Ishikawa (cell line): ENCODE results near the gene FAM163B.

ENCODE experiments used
- CEBPB ChIP-seq: IDR thresholded peaks from 2 replicates; pipeline ENCODE4 v1.6.1; 2012
- CREB1 ChIP-seq: IDR thresholded peaks from 2 replicates; pipeline ENCODE4 v1.6.1; 2012; ENCODE audit warnings: low read depth
- EGR1 ChIP-seq: IDR thresholded peaks from 2 replicates; pipeline ENCODE4 v1.6.1; 2012
- EP300 ChIP-seq: IDR thresholded peaks from 2 replicates; pipeline ENCODE4 v1.6.1; 2012; ENCODE audit warnings: borderline replicate concordance
- FOXM1 ChIP-seq: IDR thresholded peaks from 2 replicates; pipeline ENCODE4 v1.6.1; 2012; ENCODE audit warnings: low read depth, borderline replicate concordance
- MAX ChIP-seq: IDR thresholded peaks from 2 replicates; pipeline ENCODE4 v1.6.1; 2012
- NFIC ChIP-seq: IDR thresholded peaks from 2 replicates; pipeline ENCODE4 v1.6.1; 2012
- RAD21 ChIP-seq: IDR thresholded peaks from 2 replicates; pipeline ENCODE4 v1.6.1; 2012; ENCODE audit warnings: low read depth
- TAF1 ChIP-seq: IDR thresholded peaks from 2 replicates; pipeline ENCODE4 v1.6.1; 2012; ENCODE audit warnings: low read depth, mild to moderate bottlenecking
- TCF12 ChIP-seq: IDR thresholded peaks from 2 replicates; pipeline ENCODE4 v1.6.1; 2012; ENCODE audit warnings: low read depth
- TEAD4 ChIP-seq: IDR thresholded peaks from 2 replicates; pipeline ENCODE4 v1.6.1; 2012
- YY1 ChIP-seq: IDR thresholded peaks from 2 replicates; pipeline ENCODE4 v1.6.1; 2012; ENCODE audit warnings: low read depth
- ZBTB7A ChIP-seq: IDR thresholded peaks from 2 replicates; pipeline ENCODE4 v1.6.1; 2012; ENCODE audit warnings: low read depth
- TF ChIP-seq, protein P1 (sequence below): IDR thresholded peaks from 2 replicates; pipeline ENCODE4 v1.6.1; 2012; ENCODE audit warnings: low read depth, mild to moderate bottlenecking
- TF ChIP-seq, protein P2 (sequence below): IDR thresholded peaks from 2 replicates; pipeline ENCODE4 v1.6.1; 2012

Gene FAM163B

DNA sequence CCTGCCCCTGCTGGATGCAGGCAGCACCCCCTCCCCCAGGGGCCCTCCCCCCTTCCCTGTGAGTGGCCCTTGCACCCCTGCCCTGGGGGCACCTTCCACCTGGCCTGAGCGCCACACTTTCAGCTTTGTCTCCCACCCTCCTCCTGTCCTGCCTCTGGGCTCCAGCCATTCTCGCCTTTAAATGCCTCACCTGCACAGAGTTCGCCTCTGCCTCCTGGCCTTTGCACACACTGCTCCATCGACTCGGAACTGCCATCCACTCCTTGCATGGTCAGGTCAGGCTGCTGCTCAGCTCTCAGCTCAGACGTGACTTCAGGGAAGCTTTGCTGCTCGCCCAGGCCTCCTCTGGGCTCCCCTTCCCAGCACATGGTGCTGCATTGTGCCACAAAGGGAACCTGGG is 10.2 kb downstream of the FAM163B start:
- no peak for TF ChIP-seq FOXM1
- TF ChIP-seq ZBTB7A: no peak
- no peak for TF ChIP-seq EP300
- no peak for TF ChIP-seq NFIC
- no peak for TF ChIP-seq CEBPB
- no peak for TF ChIP-seq TCF12
- no peak for TF ChIP-seq RAD21
- TF ChIP-seq YY1: no peak
- TF ChIP-seq, protein P1, sequence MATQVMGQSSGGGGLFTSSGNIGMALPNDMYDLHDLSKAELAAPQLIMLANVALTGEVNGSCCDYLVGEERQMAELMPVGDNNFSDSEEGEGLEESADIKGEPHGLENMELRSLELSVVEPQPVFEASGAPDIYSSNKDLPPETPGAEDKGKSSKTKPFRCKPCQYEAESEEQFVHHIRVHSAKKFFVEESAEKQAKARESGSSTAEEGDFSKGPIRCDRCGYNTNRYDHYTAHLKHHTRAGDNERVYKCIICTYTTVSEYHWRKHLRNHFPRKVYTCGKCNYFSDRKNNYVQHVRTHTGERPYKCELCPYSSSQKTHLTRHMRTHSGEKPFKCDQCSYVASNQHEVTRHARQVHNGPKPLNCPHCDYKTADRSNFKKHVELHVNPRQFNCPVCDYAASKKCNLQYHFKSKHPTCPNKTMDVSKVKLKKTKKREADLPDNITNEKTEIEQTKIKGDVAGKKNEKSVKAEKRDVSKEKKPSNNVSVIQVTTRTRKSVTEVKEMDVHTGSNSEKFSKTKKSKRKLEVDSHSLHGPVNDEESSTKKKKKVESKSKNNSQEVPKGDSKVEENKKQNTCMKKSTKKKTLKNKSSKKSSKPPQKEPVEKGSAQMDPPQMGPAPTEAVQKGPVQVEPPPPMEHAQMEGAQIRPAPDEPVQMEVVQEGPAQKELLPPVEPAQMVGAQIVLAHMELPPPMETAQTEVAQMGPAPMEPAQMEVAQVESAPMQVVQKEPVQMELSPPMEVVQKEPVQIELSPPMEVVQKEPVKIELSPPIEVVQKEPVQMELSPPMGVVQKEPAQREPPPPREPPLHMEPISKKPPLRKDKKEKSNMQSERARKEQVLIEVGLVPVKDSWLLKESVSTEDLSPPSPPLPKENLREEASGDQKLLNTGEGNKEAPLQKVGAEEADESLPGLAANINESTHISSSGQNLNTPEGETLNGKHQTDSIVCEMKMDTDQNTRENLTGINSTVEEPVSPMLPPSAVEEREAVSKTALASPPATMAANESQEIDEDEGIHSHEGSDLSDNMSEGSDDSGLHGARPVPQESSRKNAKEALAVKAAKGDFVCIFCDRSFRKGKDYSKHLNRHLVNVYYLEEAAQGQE: no peak
- no peak for TF ChIP-seq EGR1
- TF ChIP-seq TEAD4: no peak
- no peak for TF ChIP-seq TAF1
- no peak for TF ChIP-seq CREB1
- no peak for TF ChIP-seq MAX
- TF ChIP-seq, protein P2, sequence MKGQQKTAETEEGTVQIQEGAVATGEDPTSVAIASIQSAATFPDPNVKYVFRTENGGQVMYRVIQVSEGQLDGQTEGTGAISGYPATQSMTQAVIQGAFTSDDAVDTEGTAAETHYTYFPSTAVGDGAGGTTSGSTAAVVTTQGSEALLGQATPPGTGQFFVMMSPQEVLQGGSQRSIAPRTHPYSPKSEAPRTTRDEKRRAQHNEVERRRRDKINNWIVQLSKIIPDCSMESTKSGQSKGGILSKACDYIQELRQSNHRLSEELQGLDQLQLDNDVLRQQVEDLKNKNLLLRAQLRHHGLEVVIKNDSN: no peak

DNA sequence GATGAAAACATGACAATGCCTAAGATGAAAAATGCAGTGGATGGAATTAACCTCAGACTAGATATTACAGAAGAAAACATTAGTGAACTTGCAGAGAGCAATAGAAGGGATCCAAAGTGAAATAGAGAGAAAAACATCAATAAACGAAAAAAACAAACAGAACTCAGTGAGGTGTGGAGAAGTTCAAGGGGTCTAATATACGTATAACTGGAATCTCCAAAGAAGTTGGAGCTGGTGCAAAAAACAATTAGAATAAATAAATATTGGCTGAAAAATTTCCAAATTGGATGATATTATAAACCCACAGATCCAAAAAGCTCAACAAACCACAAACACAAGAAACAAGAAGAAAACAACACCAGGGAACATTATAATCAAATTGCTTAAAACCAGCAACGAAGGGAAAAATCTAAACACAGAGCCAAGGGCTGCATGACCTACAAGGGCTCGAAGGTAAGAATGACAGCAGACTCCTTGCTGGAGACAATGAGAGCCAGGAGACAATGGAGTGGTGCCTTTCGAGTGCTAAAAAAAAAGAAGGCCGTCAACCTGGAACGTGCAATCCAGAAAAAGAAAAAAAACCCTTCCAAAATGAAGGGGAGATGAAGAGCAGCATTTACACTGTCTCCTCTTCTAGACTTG is 11.8 kb downstream of the FAM163B start:
- no peak for TF ChIP-seq FOXM1
- no peak for TF ChIP-seq TAF1
- TF ChIP-seq CEBPB: no peak
- TF ChIP-seq, protein P2: peak; percentile 23; the same call in 1 of the 2 replicates

- TF ChIP-seq, protein P2: no peak
- TF ChIP-seq, protein P1: no peak
- TF ChIP-seq RAD21 (no peak), MAX (no peak), CEBPB (no peak), TEAD4 (no peak), EGR1 (no peak), ZBTB7A (no peak), NFIC (no peak)
These were observed 13.3 kb downstream of the FAM163B start for GRCh38 chr9:133595910-133596309.

DNA sequence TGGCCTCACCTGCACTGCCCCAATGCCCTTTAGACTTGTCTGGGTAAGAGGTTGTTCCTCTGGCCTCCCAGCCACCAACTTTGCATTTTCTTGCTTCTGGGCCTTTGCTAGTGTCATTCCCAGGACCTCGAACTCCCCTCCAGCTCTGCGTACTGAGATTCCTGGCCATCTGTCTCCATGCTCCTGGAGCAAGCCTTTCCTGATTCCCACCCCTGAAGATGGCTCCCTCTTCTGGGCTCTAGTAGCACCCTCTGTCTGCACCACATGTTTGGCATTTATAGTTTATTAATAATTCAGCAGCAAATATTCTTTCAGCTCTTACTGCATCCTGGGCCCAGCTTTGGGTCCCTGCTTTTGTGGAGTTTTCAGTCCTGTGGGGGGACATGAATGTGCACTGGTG is 14.9 kb downstream of the FAM163B start:
- TF ChIP-seq ZBTB7A (no peak), TAF1 (no peak), NFIC (no peak), FOXM1 (no peak), CEBPB (no peak), YY1 (no peak), MAX (no peak), RAD21 (no peak), EP300 (no peak), CREB1 (no peak), TCF12 (no peak), EGR1 (no peak), TEAD4 (no peak)
- TF ChIP-seq, protein P1: no peak
- TF ChIP-seq, protein P2: no peak
